Measurements from ENCODE around the gene DNM2. TPM values are rescaled to one million over a fixed set of nuclear protein-coding genes. Genes with fewer than 3 reads are reported as not detected.

DNM2 gene
- total RNA-seq, 1 experiment from 2014 or later, result 125 TPM

GRCh38 chr19:10839114-10840050 is 121.5 kb downstream of the DNM2 start:
- DNase-seq (ENCODE audit: low read depth, low spot score) (no peak), ATAC-seq (no peak)
- Histone ChIP-seq H3K4me3 (ENCODE audit: low read depth in 2 of 2, low read length in 2 of 2) (no peak overlapping the region), H3K27ac (ENCODE audit: low read length) (no peak overlapping the region), H3K27me3 (ENCODE audit: control insufficient read depth, insufficient read depth, low read length) (no peaks in the 10 kb centered on the region), H3K4me1 (ENCODE audit: control insufficient read depth, insufficient read depth, low read length) (no peaks in the 10 kb centered on the region; the same call in 1 of the 2 replicates), H3K9me3 (ENCODE audit: control insufficient read depth, insufficient read depth, low read depth, low read length) (peaks cover 3% of the 10 kb centered on the region; the same call in 1 of the 2 replicates), H3K36me3 (ENCODE audit: control insufficient read depth, insufficient read depth, low read length) (no peaks in the 10 kb centered on the region)
- ChIA-PET CTCF (interaction anchor here (0.6 to 0.7 kb wide), 2 partner anchors 25 to 92 kb away, joined by 3 to 9 read pairs; no protein-coding TSS in a partner anchor), POLR2A (no interaction called here)
- no peak for TF ChIP-seq POLR2AphosphoS5 (IDR thresholded peaks at IDR 0.05; ENCODE audit: low read depth, low read length)
- no peak for TF ChIP-seq CTCF (IDR thresholded peaks at IDR 0.05)
- TF ChIP-seq TCF7L2 (IDR thresholded peaks at IDR 0.05; ENCODE audit: low read depth, low read length), result no peak
- no peak for TF ChIP-seq REST (IDR thresholded peaks at IDR 0.05; ENCODE audit: insufficient read depth in 1 of 2, low read depth in 2 of 2, low read length in 1 of 2)
- TF ChIP-seq SIN3A (IDR thresholded peaks at IDR 0.05; ENCODE audit: borderline replicate concordance, insufficient read depth, low read depth, low read length), result no peak
- in situ Hi-C loops (cut with HindIII; ENCODE audit: low pct_unique_long_range_greater_than_20kb, low sequenced_read_pairs) (no loop called here), intact Hi-C loops (cut with micrococcal nuclease; ENCODE audit: unreplicated experiment) (no loop called here)
- no TSS peak for BruUV-seq (replicated peaks)

GRCh38 chr19:10842788-10843187 is 124.9 kb downstream of the DNM2 start:
- in situ Hi-C loops (cut with HindIII; ENCODE audit: low pct_unique_long_range_greater_than_20kb, low sequenced_read_pairs) (no loop called here), intact Hi-C loops (cut with micrococcal nuclease; ENCODE audit: unreplicated experiment) (no loop called here)
- Histone ChIP-seq H3K4me3 (ENCODE audit: low read depth in 2 of 2, low read length in 2 of 2) (no peak overlapping the region), H3K27me3 (ENCODE audit: control insufficient read depth, insufficient read depth, low read length) (no peaks in the 10 kb centered on the region), H3K36me3 (ENCODE audit: control insufficient read depth, insufficient read depth, low read length) (no peaks in the 10 kb centered on the region), H3K9me3 (ENCODE audit: control insufficient read depth, insufficient read depth, low read depth, low read length) (no peaks in the 10 kb centered on the region), H3K4me1 (ENCODE audit: control insufficient read depth, insufficient read depth, low read length) (no peaks in the 10 kb centered on the region), H3K27ac (ENCODE audit: low read length) (no peak overlapping the region)
- no TSS peak for BruUV-seq (replicated peaks)
- ATAC-seq (no peak), DNase-seq (ENCODE audit: low read depth, low spot score) (no peak)
- CTCF ChIA-PET, result no interaction called here
- TF ChIP-seq CTCF (IDR thresholded peaks at IDR 0.05) (no peak), SIN3A (IDR thresholded peaks at IDR 0.05; ENCODE audit: borderline replicate concordance, insufficient read depth, low read depth, low read length) (no peak), TCF7L2 (IDR thresholded peaks at IDR 0.05; ENCODE audit: low read depth, low read length) (no peak), REST (IDR thresholded peaks at IDR 0.05; ENCODE audit: insufficient read depth in 1 of 2, low read depth in 2 of 2, low read length in 1 of 2) (no peak), POLR2AphosphoS5 (IDR thresholded peaks at IDR 0.05; ENCODE audit: low read depth, low read length) (no peak)
- POLR2A ChIA-PET, result no interaction called here
